CD1c-positive myeloid dendritic cell (primary cell): ENCODE results near the gene TP73.
A peak's percentile ranks its signal among the peaks of the same experiment; 100 is the strongest.

Source experiments
- DNase-seq: peaks from one replicate; pipeline ENCODE4 v3.0.0-alpha.2; 2016; ENCODE audit errors: extremely low spot score

TP73 gene

GRCh38 chr1:3673381-3674099 lies 21.2 kb downstream of the TP73 start:
- no peak for DNase-seq

GRCh38 chr1:3674100-3675094 lies 22.1 kb downstream of the TP73 start:
- no peak for DNase-seq

- DNase-seq: no peak
These were observed 23.1 kb downstream of the TP73 start for GRCh38 chr1:3675436-3675835.

- DNase-seq: peak; percentile 23
These were observed 24.5 kb downstream of the TP73 start for GRCh38 chr1:3676581-3677470.

- peak; percentile 34 for DNase-seq
These were observed 25.2 kb downstream of the TP73 start for GRCh38 chr1:3677484-3677883.

- DNase-seq: peak; percentile 38
These were observed 26.2 kb downstream of the TP73 start for GRCh38 chr1:3678361-3679097.

- DNase-seq: peak; percentile 61
These were observed 26.8 kb downstream of the TP73 start for GRCh38 chr1:3679098-3679555.

GRCh38 chr1:3679799-3680453 lies 27.6 kb downstream of the TP73 start:
- DNase-seq: no peak

GRCh38 chr1:3680488-3681230 lies 28.3 kb downstream of the TP73 start:
- no peak for DNase-seq

GRCh38 chr1:3681231-3681897 lies 29.0 kb downstream of the TP73 start:
- no peak for DNase-seq

- DNase-seq: no peak
These were observed 29.8 kb downstream of the TP73 start for GRCh38 chr1:3681898-3682806.

- DNase-seq: no peak
These were observed 30.9 kb downstream of the TP73 start for GRCh38 chr1:3683197-3683596.

- peak; percentile 40 for DNase-seq
These were observed 31.7 kb downstream of the TP73 start for GRCh38 chr1:3683992-3684391.

- no peak for DNase-seq
These were observed 32.9 kb downstream of the TP73 start for GRCh38 chr1:3685222-3685621.

- DNase-seq: no peak
These were observed 33.6 kb downstream of the TP73 start for GRCh38 chr1:3685906-3686305.

- DNase-seq: no peak
These were observed 35.2 kb downstream of the TP73 start for GRCh38 chr1:3687504-3687903.

GRCh38 chr1:3688356-3689137 lies 36.2 kb downstream of the TP73 start:
- DNase-seq: no peak
